Spinal cord (tissue), 10 donors: ENCODE results near the gene LMBR1. TPM values are rescaled to one million over a fixed set of nuclear protein-coding genes. Genes with fewer than 3 reads are reported as not detected.
"Not testable (repeated sequence)": the region's sequence is repeated elsewhere in the genome, so short reads cannot be mapped to it uniquely, and the experiment has no call there.

Experiments used
- DNase-seq, 6 donors: peaks; one replicate each; pipeline versions ENCODE4 v3.0.0 to v3.0.0-alpha.2; 2013 to 2015; ENCODE audit warnings: low spot score in 6 of 6, low read depth in 4 of 6
- H3K27ac ChIP-seq: one replicate; pipeline ENCODE4 v1.5.1; 2013; ENCODE audit warnings: low read depth, low read length, control low read depth
- H3K27me3 ChIP-seq: one replicate; pipeline ENCODE4 v1.6.1; 2013; ENCODE audit warnings: low read length; ENCODE audit not compliant: control insufficient read depth, insufficient read depth
- H3K36me3 ChIP-seq: one replicate; pipeline ENCODE4 v1.6.1; 2013; ENCODE audit warnings: low read length; ENCODE audit not compliant: control insufficient read depth, insufficient read depth
- H3K4me1 ChIP-seq: one replicate; pipeline ENCODE4 v1.6.1; 2013; ENCODE audit warnings: low read length; ENCODE audit not compliant: control insufficient read depth, insufficient read depth
- H3K4me3 ChIP-seq: one replicate; pipeline ENCODE4 v1.5.1; 2013; ENCODE audit warnings: low read depth, low read length, control low read depth
- H3K9me3 ChIP-seq: one replicate; pipeline ENCODE4 v1.6.1; 2013; ENCODE audit warnings: low read length; ENCODE audit not compliant: control insufficient read depth, insufficient read depth
- WGBS: methylation state at CpG from one replicate; pipeline ENCODE4 v1.1.5; 2013; ENCODE audit warnings: missing lambda C conversion rate; ENCODE audit not compliant: insufficient coverage; 5-methylcytosine and 5-hydroxymethylcytosine counted together
- polyA plus RNA-seq, 2 donors: library from polyadenylated mRNA; unstranded; fragments of 120-200 nt; gene quantifications; one replicate each; pipeline ENCODE4 v1.2.1, GENCODE V29; 2013; ENCODE audit not compliant: insufficient read length in 2 of 2
- total RNA-seq, 2 donors: library from RNA; depleted of rRNA in 1 of 2; stranded (reverse); fragments of 120-200 nt in 1 of 2; fragments of >200 nt in 1 of 2; gene quantifications; one replicate each; pipeline versions ENCODE4 v1.2.3 to v1.2.4, GENCODE V29; 2013 to 2014
- donor health status: healthy.

Gene LMBR1
- total and polyA plus RNA-seq, 4 donors, result 54.9 to 164 (median 64.1) TPM

DNA sequence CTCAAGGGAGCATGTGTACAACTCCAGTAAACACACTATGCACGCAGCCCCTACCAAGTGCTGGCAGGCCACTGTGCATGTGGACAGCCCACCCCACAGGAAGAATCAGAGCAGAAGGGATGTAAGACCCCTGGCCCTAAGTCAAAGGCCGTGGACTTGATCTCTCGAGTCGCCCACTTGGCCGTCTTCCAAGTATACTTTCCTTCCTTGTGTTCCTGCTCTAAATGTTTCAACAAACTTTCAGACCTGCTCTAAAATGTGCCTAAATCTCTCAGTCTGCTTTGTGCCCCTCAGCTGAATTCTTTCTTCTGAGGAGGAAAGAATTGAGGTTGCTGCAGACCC, 35.4 kb upstream of the LMBR1 start:
- H3K4me3 ChIP-seq, result no peak overlapping the region
- H3K9me3 ChIP-seq, result no peaks in the 10 kb centered on the region
- H3K4me1 ChIP-seq, result no peaks in the 10 kb centered on the region
- no peaks in the 10 kb centered on the region for H3K36me3 ChIP-seq
- no peaks in the 10 kb centered on the region for H3K27me3 ChIP-seq
- WGBS, result 86% methylated on average over 5 of the region's 5 CpGs
- no peak for DNase-seq
- H3K27ac ChIP-seq, result no peak overlapping the region

DNA sequence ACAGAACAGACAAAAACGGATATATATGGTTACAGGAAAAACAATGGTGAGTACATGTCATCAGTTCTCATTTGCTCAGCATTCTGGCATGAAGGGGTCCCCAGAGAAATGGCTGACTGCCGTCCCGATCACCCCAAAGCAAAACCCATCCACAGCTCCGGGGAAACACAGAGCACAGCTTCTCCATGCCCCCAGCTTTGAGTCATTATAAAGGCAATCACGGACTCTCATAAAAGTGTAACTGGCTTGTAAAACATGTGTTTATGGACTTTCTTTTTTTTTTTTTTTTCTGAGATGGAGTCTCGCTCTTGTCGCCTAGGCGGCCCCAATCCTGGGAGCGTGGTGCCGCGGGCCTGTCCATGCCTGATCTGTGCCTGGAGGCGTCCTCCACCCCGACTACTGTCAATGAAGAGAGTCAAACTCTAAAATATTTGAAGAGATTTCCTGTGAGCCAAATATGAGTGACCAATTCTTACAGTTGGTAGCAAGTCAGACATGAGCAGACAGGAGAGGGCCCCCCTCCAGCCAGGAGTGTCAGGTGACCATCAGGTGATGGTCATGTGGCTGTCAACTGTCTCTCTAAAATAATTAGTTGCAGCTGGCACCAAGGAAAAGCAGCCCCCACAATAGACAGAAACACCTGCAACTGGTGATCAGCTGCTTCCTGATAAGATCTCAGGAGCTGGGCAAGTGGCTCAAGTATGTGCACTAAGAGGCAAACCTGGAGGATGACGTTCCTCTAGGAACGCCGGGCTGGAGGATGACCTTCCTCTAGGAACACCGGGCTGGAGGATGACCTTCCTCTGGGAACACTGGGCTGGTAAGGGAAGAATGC, 34.8 kb upstream of the LMBR1 start:
- H3K27ac ChIP-seq, result no peak overlapping the region
- no peaks in the 10 kb centered on the region for H3K9me3 ChIP-seq
- DNase-seq, result no peak
- H3K4me3 ChIP-seq, result no peak overlapping the region
- no peaks in the 10 kb centered on the region for H3K36me3 ChIP-seq
- 81% methylated on average over 4 of the region's 17 CpGs for WGBS
- H3K4me1 ChIP-seq, result no peaks in the 10 kb centered on the region
- H3K27me3 ChIP-seq, result no peaks in the 10 kb centered on the region

DNA sequence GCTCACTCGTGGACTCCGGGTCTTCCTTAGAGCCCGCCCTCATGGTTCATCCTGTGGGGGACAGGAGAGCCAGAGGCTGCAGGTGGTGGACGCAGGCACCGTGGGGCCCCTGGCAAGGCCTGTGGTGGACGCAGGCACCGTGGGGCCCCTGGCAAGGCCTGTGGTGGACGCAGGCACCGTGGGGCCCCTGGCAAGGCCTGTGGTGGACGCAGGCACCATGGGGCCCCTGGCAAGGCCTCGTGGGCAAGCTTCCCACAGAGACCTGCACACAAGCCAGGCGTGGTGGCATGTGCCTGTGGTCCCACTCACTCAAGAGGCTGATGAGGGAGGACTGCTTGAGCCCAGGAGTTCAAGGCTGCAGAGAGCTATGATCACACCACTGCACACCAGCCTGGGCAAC, 32.8 kb upstream of the LMBR1 start:
- H3K27me3 ChIP-seq, DNase-seq: not testable (repeated sequence)
- 88% methylated on average over 12 of the region's 12 CpGs for WGBS

DNA sequence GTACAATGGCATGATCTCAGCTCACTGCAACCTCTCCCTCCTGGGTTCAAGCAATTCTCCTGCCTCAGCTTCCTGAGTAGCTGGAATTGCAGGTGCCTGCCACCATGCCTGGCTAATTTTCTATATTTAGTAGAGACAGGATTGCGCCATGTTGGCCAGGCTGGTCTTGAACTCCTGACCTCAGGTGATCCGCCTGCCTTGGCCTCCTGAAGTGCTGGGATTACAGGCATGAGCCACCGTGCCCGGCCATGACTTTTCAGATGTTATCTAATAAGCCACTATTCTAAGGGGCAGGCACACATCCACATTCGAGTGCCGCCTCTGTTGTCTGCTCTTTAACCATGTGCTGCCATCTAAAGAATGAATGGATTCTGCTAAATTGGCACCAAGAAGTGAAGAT, 29.3 kb upstream of the LMBR1 start:
- not testable (repeated sequence) for H3K27me3 ChIP-seq, H3K9me3 ChIP-seq, DNase-seq, H3K27ac ChIP-seq, H3K4me1 ChIP-seq, H3K36me3 ChIP-seq, H3K4me3 ChIP-seq
- WGBS, result 90% methylated on average over 6 of the region's 6 CpGs

More for the DNA sequence above, 32.8 kb upstream of the LMBR1 start:
- not testable (repeated sequence) for H3K4me1 ChIP-seq, H3K27ac ChIP-seq, H3K4me3 ChIP-seq, H3K36me3 ChIP-seq, H3K9me3 ChIP-seq

DNA sequence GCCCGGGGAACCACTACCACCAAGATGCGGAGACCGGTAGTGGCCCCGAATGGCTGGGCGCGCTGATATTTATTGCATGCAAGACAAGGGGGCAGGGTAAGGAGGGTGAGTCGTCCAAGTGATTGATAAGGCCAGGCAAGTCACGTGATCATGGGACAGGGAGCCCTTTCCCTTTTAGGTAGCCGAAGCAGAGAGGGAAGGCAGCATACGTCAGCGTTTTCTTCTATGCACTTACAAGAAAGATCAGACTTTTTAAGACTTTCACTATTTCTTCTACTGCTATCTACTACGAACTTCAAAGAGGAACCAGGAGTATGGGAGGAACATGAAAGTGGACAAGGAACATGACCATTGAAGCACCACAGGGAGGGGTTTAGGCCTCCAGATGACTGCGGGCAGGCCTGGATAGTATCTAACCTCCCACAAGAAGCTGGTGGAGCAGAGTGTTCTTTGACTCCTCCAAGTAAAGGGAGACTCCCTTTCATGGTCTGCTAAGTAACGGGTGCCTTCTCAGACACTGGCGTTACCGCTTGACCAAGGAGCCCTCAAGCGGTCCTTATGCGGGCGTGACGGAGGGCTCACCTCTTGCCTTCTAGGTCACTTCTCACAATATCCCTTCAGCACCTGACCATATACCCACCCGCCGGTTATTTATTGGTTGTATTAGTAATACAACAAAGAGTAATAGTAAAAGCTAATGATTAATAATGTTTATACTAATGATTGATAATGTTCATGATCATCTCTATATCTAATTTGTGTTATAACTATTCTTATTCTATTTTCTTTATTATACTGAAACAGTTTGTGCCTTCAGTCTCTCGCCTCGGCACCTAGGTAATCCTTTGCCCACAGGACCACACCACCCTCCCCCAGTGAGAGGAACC, 27.7 kb upstream of the LMBR1 start:
- H3K36me3 ChIP-seq, H3K9me3 ChIP-seq, H3K27ac ChIP-seq, DNase-seq, H3K27me3 ChIP-seq, H3K4me3 ChIP-seq, H3K4me1 ChIP-seq: not testable (repeated sequence)
- WGBS, result 84% methylated on average over 10 of the region's 24 CpGs

DNA sequence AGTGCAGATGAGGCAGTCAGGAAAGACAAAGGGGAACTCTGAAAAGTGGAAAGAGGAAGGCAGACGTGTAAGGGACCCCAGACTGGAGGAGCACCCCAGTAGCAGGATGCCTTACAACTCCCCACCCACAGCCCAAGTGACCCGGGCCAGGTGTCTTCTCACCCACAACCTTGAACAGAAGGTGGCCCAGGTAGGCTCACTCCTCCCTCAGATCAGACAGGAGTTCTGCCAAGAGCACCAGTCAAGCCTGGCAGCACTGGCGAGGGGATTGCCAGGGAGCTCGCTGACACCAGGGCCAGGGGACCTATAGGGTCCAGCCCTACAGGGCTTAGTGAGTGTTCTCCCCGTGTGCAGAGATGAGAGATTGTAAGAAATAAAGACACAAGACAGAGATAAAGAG, 27.1 kb upstream of the LMBR1 start:
- Histone ChIP-seq H3K4me1 (peaks cover 2% of the 10 kb centered on the region), H3K27me3 (no peaks in the 10 kb centered on the region), H3K36me3 (no peaks in the 10 kb centered on the region), H3K27ac (no peak overlapping the region), H3K4me3 (no peak overlapping the region), H3K9me3 (no peaks in the 10 kb centered on the region)
- DNase-seq, result no peak
- 82% methylated on average over 3 of the region's 5 CpGs for WGBS

DNA sequence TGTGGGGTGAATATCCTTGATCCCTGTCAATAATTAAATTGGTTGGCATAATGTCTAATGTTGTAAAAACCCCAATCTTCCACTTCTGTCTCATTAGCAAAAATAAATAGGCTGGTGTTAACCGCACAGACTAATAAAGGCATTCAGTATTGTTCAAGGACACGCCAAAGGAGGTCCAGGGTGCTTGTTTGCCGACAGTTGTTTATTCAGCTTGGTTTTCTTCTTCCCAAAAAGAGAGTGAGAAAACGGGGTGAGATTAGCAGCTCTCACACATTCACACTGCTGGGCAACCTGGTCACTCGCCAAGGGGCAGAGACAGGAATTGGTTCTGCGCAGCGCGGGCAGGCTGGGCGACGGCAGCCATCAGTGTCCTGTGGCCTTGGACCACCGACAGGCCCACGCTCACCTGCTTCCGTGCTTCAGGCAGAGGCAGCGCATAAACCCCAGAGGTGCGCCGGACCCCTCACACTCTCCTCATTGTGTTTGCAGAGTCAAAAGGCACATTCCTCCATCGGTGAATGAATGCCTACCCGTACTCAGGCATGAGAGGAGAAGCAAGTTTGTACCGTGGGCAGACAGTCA, 26.2 kb upstream of the LMBR1 start:
- Histone ChIP-seq H3K4me3 (no peak overlapping the region), H3K9me3 (no peaks in the 10 kb centered on the region), H3K4me1 (peaks cover 2% of the 10 kb centered on the region), H3K36me3 (no peaks in the 10 kb centered on the region), H3K27ac (no peak overlapping the region), H3K27me3 (no peaks in the 10 kb centered on the region)
- no peak for DNase-seq
- 52% methylated on average over 15 of the region's 19 CpGs for WGBS

DNA sequence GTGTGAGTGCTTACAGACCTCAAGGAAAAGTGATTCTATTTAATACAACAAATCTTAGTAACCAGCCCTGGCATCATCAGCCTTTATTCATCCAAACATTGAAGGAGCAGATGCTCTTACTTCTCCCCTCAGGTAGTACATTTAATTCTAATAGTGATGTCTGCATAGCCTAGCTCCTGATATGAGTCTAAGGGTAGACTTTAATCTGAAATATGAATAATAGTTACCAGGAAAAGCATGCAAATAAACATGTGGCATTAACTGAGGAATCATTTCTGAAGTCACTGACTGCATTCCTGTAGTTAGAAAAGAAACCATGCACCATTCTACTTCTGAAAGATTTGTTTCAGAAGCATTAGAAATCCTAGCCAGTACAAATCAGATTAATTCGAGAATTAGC, 25.7 kb upstream of the LMBR1 start:
- Histone ChIP-seq H3K36me3 (no peaks in the 10 kb centered on the region), H3K27ac (no peak overlapping the region), H3K9me3 (no peaks in the 10 kb centered on the region), H3K4me1 (peaks cover 2% of the 10 kb centered on the region), H3K27me3 (no peaks in the 10 kb centered on the region), H3K4me3 (no peak overlapping the region)
- DNase-seq, result no peak
- no CpG with 5 or more reads among the region's 1 CpG for WGBS

DNA sequence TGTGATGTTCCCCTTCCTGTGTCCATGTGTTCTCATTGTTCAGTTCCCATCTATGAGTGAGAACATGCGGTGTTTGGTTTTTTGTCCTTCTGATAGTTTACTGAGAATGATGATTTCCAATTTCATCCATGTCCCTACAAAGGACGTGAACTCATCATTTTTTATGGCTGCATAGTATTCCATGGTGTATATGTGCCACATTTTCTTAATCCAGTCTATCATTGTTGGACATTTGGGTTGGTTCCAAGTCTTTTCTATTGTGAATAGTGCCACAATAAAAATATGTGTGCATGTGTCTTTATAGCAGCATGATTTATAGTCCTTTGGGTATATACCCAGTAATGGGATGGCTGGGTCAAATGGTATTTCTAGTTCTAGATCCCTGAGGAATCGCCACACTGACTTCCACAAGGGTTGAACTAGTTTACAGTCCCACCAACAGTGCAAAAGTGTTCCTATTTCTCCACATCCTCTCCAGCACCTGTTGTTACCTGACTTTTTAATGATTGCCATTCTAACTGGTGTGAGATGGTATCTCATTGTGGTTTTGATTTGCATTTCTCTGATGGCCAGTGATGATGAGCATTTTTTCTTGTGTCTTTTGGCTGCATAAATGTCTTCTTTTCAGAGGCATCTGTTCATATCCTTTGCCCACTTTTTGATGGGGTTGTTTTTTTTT, 16.7 kb upstream of the LMBR1 start:
- H3K4me1 ChIP-seq, H3K4me3 ChIP-seq, DNase-seq, H3K36me3 ChIP-seq, H3K27me3 ChIP-seq, H3K9me3 ChIP-seq, H3K27ac ChIP-seq: not testable (repeated sequence)
- no CpG with 5 or more reads among the region's 3 CpGs for WGBS
